ENCODE results near the gene DMP1.

The DMP1 gene

GRCh38 chr4:87649980-87650379, at the start of gene DMP1:
Gene DMP1 (plus strand): TSS chr4:87650280. CDS start chr4:87656493, 6,213 bp downstream.
- no peak for FAIRE-seq

- no peak for FAIRE-seq
These were observed 48.7 kb upstream of the DMP1 start for GRCh38 chr4:87601361-87601760.

- FAIRE-seq: no peak
These were observed 41.9 kb upstream of the DMP1 start, which contains the start of gene DSPP for GRCh38 chr4:87608229-87608628. Gene DSPP (plus strand): TSS chr4:87608529. CDS start chr4:87610909, 2,380 bp downstream.

GRCh38 chr4:87614292-87614890, 35.7 kb upstream of the DMP1 start:
- no peak for FAIRE-seq

- FAIRE-seq: no peak
These were observed 33.8 kb upstream of the DMP1 start for GRCh38 chr4:87616268-87616667.

GRCh38 chr4:87620086-87620485, 30.0 kb upstream of the DMP1 start:
- no peak for FAIRE-seq

- no peak for FAIRE-seq
These were observed 29.6 kb upstream of the DMP1 start for GRCh38 chr4:87620491-87620890.

- FAIRE-seq: no peak
These were observed 27.8 kb upstream of the DMP1 start for GRCh38 chr4:87622303-87622702.

- FAIRE-seq: no peak
These were observed 25.4 kb upstream of the DMP1 start for GRCh38 chr4:87624698-87625097.

GRCh38 chr4:87631668-87632067, 18.4 kb upstream of the DMP1 start:
- no peak for FAIRE-seq

- FAIRE-seq: no peak
These were observed 17.6 kb upstream of the DMP1 start for GRCh38 chr4:87632469-87632868.

- FAIRE-seq: no peak
These were observed 16.8 kb upstream of the DMP1 start for GRCh38 chr4:87633243-87633642.

- no peak for FAIRE-seq
These were observed 5.8 kb upstream of the DMP1 start for GRCh38 chr4:87644286-87644685.

- FAIRE-seq: no peak
These were observed 858 bp downstream of the DMP1 start for GRCh38 chr4:87650938-87651337.

GRCh38 chr4:87651941-87652340, 1.9 kb downstream of the DMP1 start:
- FAIRE-seq: no peak

- no peak for FAIRE-seq
These were observed 4.5 kb downstream of the DMP1 start for GRCh38 chr4:87654487-87655044.

GRCh38 chr4:87657525-87657924, 7.4 kb downstream of the DMP1 start:
- FAIRE-seq: no peak

- no peak for FAIRE-seq
These were observed 9.3 kb downstream of the DMP1 start for GRCh38 chr4:87659247-87659931.

GRCh38 chr4:87662871-87663270, 12.8 kb downstream of the DMP1 start:
- FAIRE-seq: no peak

GRCh38 chr4:87669373-87669772, 19.3 kb downstream of the DMP1 start:
- no peak for FAIRE-seq

GRCh38 chr4:87677731-87678130, 27.7 kb downstream of the DMP1 start:
- no peak for FAIRE-seq

- peak; percentile 96 for FAIRE-seq
These were observed 29.5 kb downstream of the DMP1 start for GRCh38 chr4:87679449-87680169.

- no peak for FAIRE-seq
These were observed 30.2 kb downstream of the DMP1 start for GRCh38 chr4:87680271-87680670.

- FAIRE-seq: no peak
These were observed 38.2 kb downstream of the DMP1 start for GRCh38 chr4:87688316-87688715.

All from islet of Langerhans (tissue), 1 donor.